ENCODE results near the gene ALDH1L1. TPM values are rescaled to one million over a fixed set of nuclear protein-coding genes. Genes with fewer than 3 reads are reported as not detected.
A peak's percentile ranks its signal among the peaks of the same experiment; 100 is the strongest.
"Not testable (repeated sequence)": the region's sequence is repeated elsewhere in the genome, so short reads cannot be mapped to it uniquely, and the experiment has no call there.

Gene ALDH1L1
- total and polyA plus RNA-seq, 5 experiments from 2014 or later = not detected

DNA sequence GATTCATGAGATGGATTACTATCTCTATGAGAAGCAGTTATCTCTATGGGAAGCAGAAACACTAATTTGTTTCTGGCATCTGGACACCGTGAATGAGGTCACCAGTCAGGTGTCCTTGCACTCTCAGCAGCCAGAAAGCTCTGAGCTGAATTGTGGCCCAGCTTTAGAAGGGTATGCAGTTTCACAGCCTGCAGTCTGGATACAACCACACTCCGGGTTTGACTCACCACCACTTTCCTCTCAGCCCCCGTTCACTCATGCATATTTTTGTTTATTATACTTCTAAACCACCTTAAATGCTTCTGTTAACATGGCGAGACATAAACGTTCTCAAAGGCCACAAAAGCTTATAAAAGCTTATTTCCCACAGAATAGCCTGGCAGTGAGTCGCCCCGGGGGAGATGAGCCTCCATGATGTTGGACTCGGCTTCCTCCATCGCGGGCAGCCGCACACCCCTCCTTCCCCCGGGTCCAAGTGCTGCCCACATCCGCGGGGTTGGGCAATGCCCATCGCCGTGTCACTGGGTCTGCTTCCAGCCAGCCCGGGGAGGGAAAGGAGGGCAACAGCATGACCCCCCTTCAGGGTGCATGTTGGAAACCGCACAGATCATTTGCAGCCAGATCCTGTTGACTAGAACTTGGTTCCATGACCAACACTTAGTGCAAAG, 79.6 kb downstream of the ALDH1L1 start:
- H3K4me1 Mint-ChIP-seq = peaks cover 0 to 4% (median 0%) of the 10 kb centered on the region in 4 donors
- H3K27me3 Mint-ChIP-seq = peaks cover 0 to 3% (median 0%) of the 10 kb centered on the region in 5 donors
- peak overlapping the region in 1 of 10 donors; percentile 66 for H3K27ac Mint-ChIP-seq
- H3K36me3 Mint-ChIP-seq = peaks cover 0 to 17% (median 12%) of the 10 kb centered on the region in 3 donors
- DNase-seq = no peak
- H3K9me3 Mint-ChIP-seq = peaks cover 0 to 26% (median 12%) of the 10 kb centered on the region in 9 donors
- H3K4me3 Mint-ChIP-seq = no peak overlapping the region
- ATAC-seq = no peak
- POLR2A ChIA-PET = no interaction called here

DNA sequence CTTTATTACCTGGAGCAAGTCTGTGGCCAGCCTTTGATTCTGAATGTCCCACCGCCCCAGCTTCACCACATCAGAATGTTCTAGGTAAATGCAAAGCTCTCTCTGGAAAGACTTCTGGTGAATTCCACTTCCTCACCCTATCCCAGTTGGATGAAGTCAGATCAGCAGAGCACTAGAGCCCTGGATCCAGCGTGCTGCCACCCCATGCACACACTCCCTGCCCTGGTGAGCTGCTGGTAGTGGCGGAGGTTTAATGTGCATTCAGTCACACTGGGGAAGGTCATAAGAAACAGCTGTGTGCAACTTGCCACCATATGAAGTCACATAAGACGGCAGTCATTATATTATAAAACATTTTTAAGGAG, 80.1 kb downstream of the ALDH1L1 start:
- no peak for ATAC-seq
- no peak overlapping the region for H3K4me3 Mint-ChIP-seq

GRCh38 chr3:126098391-126098858, 82.0 kb downstream of the ALDH1L1 start:
- peaks cover 0 to 1% (median 0%) of the 10 kb centered on the region in 4 donors for H3K4me1 Mint-ChIP-seq
- H3K27me3 Mint-ChIP-seq = peaks cover 0 to 3% (median 1%) of the 10 kb centered on the region in 5 donors
- POLR2A ChIA-PET = no interaction called here
- peaks cover 0 to 35% (median 24%) of the 10 kb centered on the region in 3 donors for H3K36me3 Mint-ChIP-seq
- DNase-seq = no peak
- ATAC-seq = no peak
- H3K4me3 Mint-ChIP-seq = no peak overlapping the region
- peaks cover 14 to 47% (median 28%) of the 10 kb centered on the region in 9 donors for H3K9me3 Mint-ChIP-seq
- H3K27ac Mint-ChIP-seq = no peak overlapping the region

More for the DNA sequence above, 80.1 kb downstream of the ALDH1L1 start:
- POLR2A ChIA-PET = no interaction called here
- Mint-ChIP-seq H3K27ac (no peak overlapping the region), H3K36me3 (peaks cover 0 to 22% (median 16%) of the 10 kb centered on the region in 3 donors), H3K27me3 (peaks cover 0 to 3% (median 0%) of the 10 kb centered on the region in 5 donors), H3K4me1 (peaks cover 0 to 4% (median 0%) of the 10 kb centered on the region in 4 donors), H3K9me3 (peaks cover 3 to 31% (median 17%) of the 10 kb centered on the region in 9 donors)
- DNase-seq = no peak

- Mint-ChIP-seq H3K27ac (no peak overlapping the region), H3K9me3 (peaks cover 14 to 48% (median 28%) of the 10 kb centered on the region in 9 donors), H3K4me1 (peaks cover 0 to 1% (median 0%) of the 10 kb centered on the region in 4 donors), H3K4me3 (no peak overlapping the region), H3K36me3 (peaks cover 0 to 36% (median 24%) of the 10 kb centered on the region in 3 donors), H3K27me3 (peaks cover 0 to 3% (median 1%) of the 10 kb centered on the region in 5 donors)
- POLR2A ChIA-PET = no interaction called here
- ATAC-seq (no peak), DNase-seq (no peak)
Observed at GRCh38 chr3:126097801-126098200, 82.6 kb downstream of the ALDH1L1 start.

DNA sequence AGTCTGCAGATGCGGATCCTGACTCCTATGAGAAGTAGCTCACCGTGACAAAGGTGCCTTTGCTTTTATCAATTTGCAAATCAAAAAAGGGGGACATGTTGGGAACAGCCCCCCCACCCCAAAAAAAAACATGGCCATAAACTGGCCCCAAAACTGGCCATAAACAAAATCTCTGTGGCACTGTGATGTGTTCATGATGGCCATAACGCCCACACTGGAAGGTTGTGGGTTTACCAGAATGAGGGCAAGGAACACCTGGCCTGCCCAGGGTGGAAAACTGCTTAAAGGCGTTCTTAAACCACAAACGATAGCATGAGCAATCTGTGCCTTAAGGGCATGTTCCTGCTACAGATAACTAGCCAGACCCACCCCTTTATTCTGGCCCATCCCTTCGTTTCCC, 84.1 kb downstream of the ALDH1L1 start:
- DNase-seq, POLR2A ChIA-PET, H3K27ac Mint-ChIP-seq, H3K4me1 Mint-ChIP-seq, ATAC-seq, H3K4me3 Mint-ChIP-seq, H3K27me3 Mint-ChIP-seq: not testable (repeated sequence)
- Mint-ChIP-seq H3K36me3 (peaks cover 0 to 36% (median 29%) of the 10 kb centered on the region in 3 donors), H3K9me3 (peaks cover 14 to 55% (median 31%) of the 10 kb centered on the region in 9 donors)

DNA sequence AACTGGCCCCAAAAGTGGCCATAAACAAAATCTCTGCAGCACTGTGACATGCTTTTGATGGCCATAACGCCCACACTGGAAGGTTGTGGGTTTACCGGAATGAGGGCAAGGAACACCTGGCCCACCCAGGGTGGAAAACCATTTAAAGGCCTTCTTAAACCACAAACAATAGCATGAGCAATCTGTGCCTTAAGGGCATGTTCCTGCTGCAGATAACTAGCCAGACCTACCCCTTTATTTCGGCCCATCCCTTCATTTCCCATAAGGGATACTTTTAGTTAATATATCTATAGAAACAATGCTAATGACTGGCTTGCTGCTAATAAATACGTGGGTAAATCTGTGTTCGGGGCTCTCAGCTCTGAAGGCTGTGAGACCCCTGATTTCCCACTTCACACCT, 88.3 kb downstream of the ALDH1L1 start:
- DNase-seq, H3K4me3 Mint-ChIP-seq, H3K27ac Mint-ChIP-seq, POLR2A ChIA-PET, ATAC-seq, H3K27me3 Mint-ChIP-seq, H3K4me1 Mint-ChIP-seq: not testable (repeated sequence)
- Mint-ChIP-seq H3K36me3 (peaks cover 0 to 29% (median 26%) of the 10 kb centered on the region in 3 donors), H3K9me3 (peaks cover 14 to 46% (median 24%) of the 10 kb centered on the region in 9 donors)

DNA sequence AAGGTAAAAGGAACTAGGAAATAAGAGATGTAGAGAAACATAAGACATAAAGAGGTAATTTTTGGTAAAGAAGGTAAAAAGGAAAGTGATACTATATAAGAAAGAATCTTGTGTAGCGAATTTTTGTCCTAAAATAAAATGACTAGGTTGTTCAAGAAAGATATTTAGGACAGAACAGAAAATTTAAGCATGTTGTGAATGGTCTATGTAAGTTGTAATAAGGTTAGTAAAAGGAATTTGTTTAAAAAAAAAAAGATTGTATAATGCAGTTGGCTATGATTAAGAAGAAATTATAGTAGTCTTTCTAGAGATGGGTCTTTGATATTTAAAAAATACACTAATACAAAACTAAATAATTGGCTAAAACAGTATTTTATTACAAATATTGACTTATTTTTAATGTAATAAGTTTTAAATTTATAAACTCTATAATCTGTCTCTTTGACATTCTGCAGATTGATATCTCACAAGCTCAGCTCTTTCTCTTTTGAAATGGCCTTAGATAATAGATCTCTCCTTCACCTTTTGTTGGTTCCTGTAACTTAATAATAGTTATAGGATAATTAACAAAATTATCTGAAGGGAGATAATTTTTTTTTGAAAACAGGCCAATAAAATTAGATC, 92.7 kb downstream of the ALDH1L1 start:
- POLR2A ChIA-PET = no interaction called here

DNA sequence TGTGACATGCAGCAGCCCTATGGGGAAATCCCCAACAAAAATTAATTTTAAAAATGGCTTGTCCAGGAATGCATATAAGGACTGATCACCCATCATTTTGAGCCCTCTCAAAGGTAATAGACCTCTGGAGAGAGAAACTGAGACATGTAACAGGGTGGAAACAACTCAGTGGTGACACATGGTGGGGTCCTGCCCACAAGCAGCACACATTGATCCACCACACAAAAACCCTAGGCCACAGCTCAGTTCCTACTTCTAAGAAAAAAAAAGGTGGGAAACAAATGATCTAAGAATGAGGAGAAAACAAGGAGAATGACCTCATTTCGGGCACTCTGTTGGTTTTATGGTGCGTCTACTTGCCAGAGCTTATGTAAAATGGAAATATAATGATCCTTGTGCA, 94.5 kb downstream of the ALDH1L1 start:
- ATAC-seq (no peak), DNase-seq (no peak)
- no peaks in the 10 kb centered on the region for H3K9me3 Mint-ChIP-seq
- H3K27ac Mint-ChIP-seq = peak overlapping the region in 6 of 10 donors; percentile 34 to 90 (median 72)
- no peaks in the 10 kb centered on the region for H3K36me3 Mint-ChIP-seq
- peaks cover 12 to 29% (median 24%) of the 10 kb centered on the region in 4 donors for H3K4me1 Mint-ChIP-seq
- H3K4me3 Mint-ChIP-seq = peak overlapping the region in 4 of 10 donors; percentile 80 to 89 (median 84)
- H3K27me3 Mint-ChIP-seq = no peaks in the 10 kb centered on the region
- POLR2A ChIA-PET = interaction anchor here (2.6 kb wide), 1 partner anchor 95 kb away, joined by 25 read pairs; no protein-coding TSS in a partner anchor

More for the DNA sequence above, 92.7 kb downstream of the ALDH1L1 start:
- ATAC-seq = no peak
- Mint-ChIP-seq H3K36me3 (peaks cover 0 to 4% (median 4%) of the 10 kb centered on the region in 3 donors), H3K9me3 (peaks cover 0 to 10% (median 3%) of the 10 kb centered on the region in 9 donors), H3K27ac (no peak overlapping the region), H3K4me3 (no peak overlapping the region), H3K4me1 (peaks cover 12 to 25% (median 21%) of the 10 kb centered on the region in 4 donors), H3K27me3 (no peaks in the 10 kb centered on the region)
- DNase-seq = no peak

GRCh38 chr3:126085276-126085675, 95.1 kb downstream of the ALDH1L1 start:
- ATAC-seq = no peak
- H3K9me3 Mint-ChIP-seq = no peaks in the 10 kb centered on the region
- POLR2A ChIA-PET = interaction anchor here (2.6 kb wide), 1 partner anchor 95 kb away, joined by 25 read pairs; no protein-coding TSS in a partner anchor
- peak overlapping the region; percentile 43 to 90 (median 80) for H3K27ac Mint-ChIP-seq
- no peak for DNase-seq
- peaks cover 12 to 29% (median 24%) of the 10 kb centered on the region in 4 donors for H3K4me1 Mint-ChIP-seq
- no peaks in the 10 kb centered on the region for H3K27me3 Mint-ChIP-seq
- H3K36me3 Mint-ChIP-seq = no peaks in the 10 kb centered on the region
- peak overlapping the region; percentile 40 to 89 (median 81) for H3K4me3 Mint-ChIP-seq

GRCh38 chr3:126084768-126085180, 95.6 kb downstream of the ALDH1L1 start:
- Mint-ChIP-seq H3K27me3 (no peaks in the 10 kb centered on the region), H3K4me1 (peaks cover 14 to 29% (median 26%) of the 10 kb centered on the region in 4 donors), H3K4me3 (peak overlapping the region; percentile 71 to 89 (median 81)), H3K27ac (peak overlapping the region; percentile 43 to 90 (median 84)), H3K9me3 (no peaks in the 10 kb centered on the region), H3K36me3 (no peaks in the 10 kb centered on the region)
- ATAC-seq (no peak), DNase-seq (no peak)
- POLR2A ChIA-PET = interaction anchor here (0.9 to 2.6 kb wide), 2 partner anchors 42 to 94 kb away, joined by 3 to 25 read pairs; no protein-coding TSS in a partner anchor

- H3K4me1 Mint-ChIP-seq = peaks cover 14 to 29% (median 26%) of the 10 kb centered on the region in 4 donors
- H3K27ac Mint-ChIP-seq = peak within 1 kb of the TSS; percentile 89 to 98 (median 92)
- H3K4me3 Mint-ChIP-seq = peak within 1 kb of the TSS; percentile 79 to 94 (median 91)
- peak; percentile 66 to 92 (median 79) for DNase-seq
- ATAC-seq = peak; percentile 83 to 87
- no peaks in the 10 kb centered on the region for H3K27me3 Mint-ChIP-seq
- H3K9me3 Mint-ChIP-seq = no peaks in the 10 kb centered on the region
- POLR2A ChIA-PET = interaction anchor here (0.8 to 2.6 kb wide), 4 partner anchors 11 to 93 kb away, joined by 3 to 25 read pairs (median 5); no protein-coding TSS in a partner anchor
- no peaks in the 10 kb centered on the region for H3K36me3 Mint-ChIP-seq
Observed at GRCh38 chr3:126083913-126084767, 96.2 kb downstream of the ALDH1L1 start, which contains the start of gene SLC41A3. SLC41A3 (minus strand) TSS chr3:126084124; CDS start chr3:126068219, 15,905 bp downstream.

GRCh38 chr3:126083511-126083912, 96.9 kb downstream of the ALDH1L1 start:
- peak; percentile 59 to 63 for ATAC-seq
- H3K9me3 Mint-ChIP-seq = no peaks in the 10 kb centered on the region
- no peaks in the 10 kb centered on the region for H3K27me3 Mint-ChIP-seq
- H3K36me3 Mint-ChIP-seq = no peaks in the 10 kb centered on the region
- peak overlapping the region; percentile 89 to 98 (median 92) for H3K27ac Mint-ChIP-seq
- POLR2A ChIA-PET = interaction anchor here (0.8 to 2.6 kb wide), 3 partner anchors 11 to 93 kb away, joined by 3 to 25 read pairs (median 7); no protein-coding TSS in a partner anchor
- peaks cover 16 to 29% (median 26%) of the 10 kb centered on the region in 4 donors for H3K4me1 Mint-ChIP-seq
- H3K4me3 Mint-ChIP-seq = peak overlapping the region; percentile 79 to 94 (median 91)
- peak in 4 of 10 donors; percentile 20 to 48 (median 36) for DNase-seq

Measured in naive thymus-derived CD8-positive, alpha-beta T cell (primary cell).